GM21390 (cell line): ENCODE data around the gene LCLAT1.
"Not testable (repeated sequence)": the region's sequence is repeated elsewhere in the genome, so short reads cannot be mapped to it uniquely, and the experiment has no call there.

Experiments used
- ATAC-seq: cut with Tn5 transposase; IDR thresholded peaks from one replicate; pipeline ENCODE4 v1.9.1; 2021; ENCODE audit not compliant: unreplicated experiment

LCLAT1 gene

DNA sequence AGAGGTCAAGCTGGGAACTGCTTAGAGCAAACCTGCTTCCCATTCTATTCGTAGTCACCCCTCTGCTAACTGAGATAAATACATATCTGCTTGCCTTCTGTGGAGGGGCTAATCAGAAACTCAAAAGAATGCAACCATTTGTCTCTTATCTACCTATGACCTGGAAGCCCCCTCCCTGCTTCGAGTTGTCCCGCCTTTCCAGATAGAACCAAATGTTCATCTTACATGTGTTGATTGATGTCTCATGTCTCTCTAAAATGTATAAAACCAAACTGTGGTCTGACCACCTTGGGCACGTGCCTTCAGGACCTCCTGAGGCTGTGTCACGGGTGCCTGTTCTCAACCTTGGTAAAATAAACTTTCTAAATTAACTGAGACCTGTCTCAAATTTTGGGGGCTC lies 66.6 kb downstream of the LCLAT1 start:
- not testable (repeated sequence) for ATAC-seq

DNA sequence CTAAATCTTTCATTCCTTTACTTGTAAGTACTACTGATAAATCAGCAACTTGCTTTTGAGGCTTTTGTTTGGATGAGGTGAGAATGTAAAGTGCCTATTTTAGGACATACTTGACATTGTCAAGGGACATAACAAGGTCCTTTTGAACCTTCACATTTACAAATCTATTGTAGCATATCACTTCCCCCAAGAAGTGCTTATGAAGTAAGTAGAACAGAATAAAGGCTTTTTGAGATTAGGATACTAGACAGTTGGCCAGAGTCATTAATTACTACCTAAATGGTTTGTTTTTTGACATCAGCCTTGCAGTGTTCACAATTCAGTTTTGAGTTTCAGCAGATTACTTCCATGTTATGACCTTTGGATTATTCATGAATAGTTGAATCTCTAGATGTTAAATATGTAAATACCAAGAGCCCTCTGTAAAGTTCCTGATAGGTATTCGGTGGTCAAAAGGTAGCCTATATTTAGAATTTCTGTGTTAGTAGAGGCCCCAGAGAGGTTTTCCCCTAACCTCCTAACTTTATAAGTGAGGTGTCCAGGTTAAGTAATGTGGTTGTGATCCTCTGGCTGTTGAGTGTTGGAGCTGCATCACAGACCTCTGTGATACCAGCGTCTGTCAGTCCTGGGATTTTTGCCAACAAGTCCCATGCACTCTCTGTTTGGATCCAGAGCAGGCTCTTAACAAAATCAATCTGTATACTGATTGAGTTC lies 67.2 kb downstream of the LCLAT1 start:
- no peak for ATAC-seq

DNA sequence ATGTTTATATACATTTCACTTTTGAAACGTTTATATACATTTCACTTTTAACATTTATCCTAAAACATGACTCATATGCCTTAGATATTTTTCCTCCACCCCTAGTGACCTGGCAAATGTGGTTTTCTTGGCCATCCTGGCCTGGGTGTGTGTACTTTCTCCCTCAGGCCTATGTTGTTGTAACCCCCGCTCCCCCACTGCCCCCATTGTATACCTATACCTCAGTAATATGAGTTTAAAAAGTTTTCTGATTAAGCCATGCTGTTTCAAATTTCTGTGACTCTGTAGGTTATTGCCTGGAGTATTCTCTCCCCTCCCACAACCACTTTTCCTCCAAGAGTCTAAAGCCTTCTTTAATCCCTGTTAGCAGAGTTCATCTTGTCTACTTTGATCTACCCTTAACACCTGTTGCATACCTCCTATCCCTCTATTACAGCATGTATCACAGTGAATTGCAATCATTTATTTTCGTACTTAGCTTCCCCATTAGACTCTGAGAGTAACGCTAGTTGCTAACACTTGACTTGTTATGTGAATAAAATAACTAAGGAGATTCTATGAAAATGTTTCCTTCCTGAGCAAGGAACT lies 67.9 kb downstream of the LCLAT1 start:
- ATAC-seq: no peak

GRCh38 chr2:30516166-30516565 lies 69.1 kb downstream of the LCLAT1 start:
- ATAC-seq: no peak

DNA sequence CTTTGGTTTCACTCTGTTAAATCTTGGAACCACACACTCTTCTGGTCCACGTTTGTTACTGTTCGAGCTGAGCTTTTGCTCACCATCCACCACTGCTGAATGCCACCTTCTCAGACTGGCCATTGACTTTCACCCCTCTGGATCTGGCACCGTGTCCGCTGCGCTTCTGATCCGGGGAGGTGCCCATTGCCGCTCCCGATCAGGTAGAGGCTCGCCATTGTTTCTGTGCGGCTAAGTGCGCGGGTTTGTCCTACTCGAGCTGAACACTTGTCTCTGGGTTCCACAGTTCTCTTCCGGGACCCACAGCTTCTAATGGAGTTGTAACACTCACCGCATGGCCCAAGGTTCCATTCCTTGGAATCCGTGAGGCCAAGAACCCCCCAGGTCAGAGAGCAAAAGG lies 72.8 kb downstream of the LCLAT1 start:
- no peak for ATAC-seq

GRCh38 chr2:30522421-30522820 lies 75.4 kb downstream of the LCLAT1 start:
- no peak for ATAC-seq

- ATAC-seq: no peak
Observed at GRCh38 chr2:30527411-30527810, 80.4 kb downstream of the LCLAT1 start.

DNA sequence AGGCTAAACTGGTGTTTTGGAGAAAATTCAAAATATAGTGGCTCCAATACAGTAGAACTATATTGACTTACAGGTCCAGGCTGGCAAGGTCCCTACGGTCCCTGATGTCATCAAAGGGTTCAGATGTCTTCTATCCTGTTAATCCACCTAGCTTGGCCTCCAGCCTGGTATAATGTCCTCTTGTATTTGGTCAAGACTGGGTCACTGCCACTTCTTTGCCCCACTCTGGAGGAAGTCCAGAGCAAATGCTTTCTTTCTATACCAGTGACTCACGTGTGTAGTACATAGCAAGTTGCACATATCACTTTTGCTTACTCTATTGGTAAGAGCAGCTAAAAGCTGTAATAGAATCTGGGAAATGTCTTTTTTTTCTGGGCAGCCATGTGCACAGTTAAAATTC lies 80.8 kb downstream of the LCLAT1 start:
- no peak for ATAC-seq

GRCh38 chr2:30530346-30530745 lies 83.3 kb downstream of the LCLAT1 start:
- ATAC-seq: no peak

GRCh38 chr2:30541680-30542079 lies 94.6 kb downstream of the LCLAT1 start:
- ATAC-seq: no peak

DNA sequence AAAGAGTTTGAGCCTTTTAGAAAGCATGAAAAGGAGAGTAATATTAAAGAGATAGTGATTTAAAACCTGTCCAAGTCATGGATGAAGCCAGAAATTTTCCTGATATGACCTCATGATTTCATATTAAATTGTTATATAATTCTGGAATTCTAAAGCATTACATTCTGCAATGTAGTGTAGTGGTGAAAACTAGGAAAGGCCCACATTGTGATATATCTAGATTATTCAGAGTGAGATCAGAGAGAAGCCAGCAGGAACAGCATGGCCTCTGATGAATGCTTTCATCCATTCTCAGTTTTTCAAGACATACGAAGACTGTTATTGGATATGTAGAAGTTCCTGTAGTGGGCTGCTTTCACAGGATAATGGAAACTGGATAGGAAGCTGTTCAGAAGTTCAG lies 98.8 kb downstream of the LCLAT1 start:
- ATAC-seq: no peak

DNA sequence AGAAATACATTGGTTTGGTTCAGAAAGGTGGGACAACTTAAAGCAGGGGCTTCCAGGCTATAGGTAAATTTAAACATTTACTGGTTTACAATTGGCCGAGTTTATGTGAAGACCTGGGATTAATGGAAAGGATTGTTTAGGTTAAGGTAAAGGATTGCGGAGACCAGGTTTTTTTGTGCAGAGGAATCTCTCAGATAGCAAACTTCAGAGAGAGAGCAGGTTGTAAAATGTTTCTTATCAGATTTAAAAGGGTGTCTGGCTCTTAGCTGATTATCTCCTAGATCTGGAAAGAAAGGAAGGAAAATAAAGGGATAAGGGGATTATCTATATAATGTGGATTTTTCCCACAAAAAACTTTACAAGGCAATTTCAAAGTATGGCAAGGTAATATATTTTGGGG lies 101.3 kb downstream of the LCLAT1 start:
- no peak for ATAC-seq

- ATAC-seq: no peak
Observed at GRCh38 chr2:30549096-30549495, 102.0 kb downstream of the LCLAT1 start.

- no peak for ATAC-seq
Observed at GRCh38 chr2:30559544-30560275, 112.7 kb downstream of the LCLAT1 start.

DNA sequence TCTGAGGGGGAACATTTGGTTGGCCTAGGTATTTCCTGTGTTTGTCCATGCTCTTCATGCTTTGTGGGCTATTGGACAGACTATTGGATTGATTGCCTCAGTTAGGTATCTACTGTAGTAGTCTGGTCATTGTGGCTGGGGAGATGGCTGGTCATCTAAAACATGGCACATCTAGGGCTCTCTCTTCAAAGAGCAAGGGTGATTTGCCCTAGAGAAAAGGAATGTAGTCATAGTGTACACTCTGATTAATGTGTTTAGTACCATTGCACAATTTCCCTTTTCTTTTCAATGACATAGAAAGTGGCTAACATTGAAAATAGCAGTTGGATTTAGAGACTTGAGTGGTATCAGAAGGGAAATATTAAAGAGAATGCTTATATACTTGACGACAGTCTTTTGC lies 114.3 kb downstream of the LCLAT1 start:
- ATAC-seq: no peak

DNA sequence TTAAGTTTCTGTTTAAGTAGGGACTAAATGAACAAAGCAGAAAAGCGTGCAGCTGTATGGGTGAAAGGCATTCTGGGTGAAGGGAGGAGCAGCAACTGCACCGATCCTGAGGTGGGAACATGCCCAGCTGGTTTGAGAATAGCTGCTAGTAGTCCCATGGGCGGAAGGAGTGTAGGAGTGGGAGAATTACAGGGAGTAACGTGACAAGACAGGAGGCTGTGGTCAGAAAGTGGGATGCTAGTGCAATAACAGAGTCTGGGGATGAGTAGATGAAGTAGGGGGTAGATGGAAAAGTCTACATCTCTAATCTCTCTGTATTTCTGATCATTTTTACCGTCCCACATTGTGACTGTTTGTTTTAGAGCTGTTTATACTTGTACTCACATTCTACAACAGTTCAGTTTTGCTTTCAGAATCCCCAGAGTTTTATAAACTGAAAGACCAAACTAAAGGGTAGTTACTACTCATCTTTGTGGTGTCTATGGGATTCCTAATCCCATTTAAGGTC lies 118.9 kb downstream of the LCLAT1 start:
- no peak for ATAC-seq

DNA sequence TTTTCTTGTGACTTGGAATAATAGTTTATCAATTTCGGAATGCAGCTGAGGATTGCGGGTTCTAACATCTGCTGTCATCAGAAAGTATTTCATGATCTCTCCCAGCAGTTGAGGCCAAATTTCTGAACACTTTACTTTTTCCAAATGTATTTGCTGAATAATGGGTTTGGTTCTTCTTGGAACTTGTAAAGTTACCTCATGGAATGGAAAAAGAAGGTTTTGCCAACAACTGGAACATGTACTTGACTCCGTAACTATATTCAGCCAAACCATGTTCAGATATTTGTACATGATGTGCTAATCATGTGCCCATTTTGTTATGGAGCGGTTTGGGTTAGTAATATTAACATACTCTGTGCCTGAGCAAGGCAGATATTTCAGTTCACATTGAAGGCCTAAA lies 119.6 kb downstream of the LCLAT1 start:
- ATAC-seq: no peak

GRCh38 chr2:30567317-30567716 lies 120.3 kb downstream of the LCLAT1 start:
- ATAC-seq: no peak

DNA sequence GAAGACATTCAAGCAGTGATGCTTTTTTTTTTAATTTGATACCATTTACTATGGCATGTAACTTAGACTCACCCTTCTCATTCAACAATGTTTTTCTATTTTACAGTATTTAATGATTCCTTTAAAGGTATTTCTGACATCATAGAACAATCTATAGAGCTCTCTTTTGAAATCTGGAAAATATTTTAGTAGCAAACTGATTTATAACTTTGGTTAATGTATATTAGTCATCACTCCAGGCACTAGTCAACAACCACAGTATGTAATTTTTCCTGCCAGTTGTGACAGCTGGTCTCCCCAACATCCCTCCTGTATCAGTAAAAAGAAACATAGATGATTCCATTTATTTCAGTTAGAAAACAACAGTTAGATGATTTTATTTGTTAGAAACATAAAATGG lies 122.9 kb downstream of the LCLAT1 start:
- no peak for ATAC-seq

- ATAC-seq: no peak
Observed at GRCh38 chr2:30577151-30577550, 130.1 kb downstream of the LCLAT1 start.

- ATAC-seq: no peak
Observed at GRCh38 chr2:30580391-30580790, 133.3 kb downstream of the LCLAT1 start.

DNA sequence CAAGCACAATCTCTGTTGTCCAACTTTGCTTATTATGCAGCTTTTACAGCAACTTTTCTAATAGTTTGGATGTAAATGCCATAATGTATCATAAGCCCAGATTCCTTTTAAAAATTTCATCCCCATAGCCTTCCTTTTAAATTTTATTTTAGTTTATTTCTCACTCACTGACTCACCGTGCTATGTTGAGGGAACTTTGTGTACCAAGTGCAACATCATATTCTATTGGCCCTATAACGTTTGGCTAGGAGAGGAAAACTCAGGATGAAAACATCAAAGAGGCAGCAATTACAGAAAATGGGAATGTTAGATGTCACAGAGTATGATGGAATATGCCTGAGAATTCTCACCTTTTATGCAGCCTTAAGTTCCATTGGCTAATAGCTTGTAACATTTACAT lies 135.5 kb downstream of the LCLAT1 start:
- ATAC-seq: no peak
